ENCODE results near the gene PEX12.
"Not testable (repeated sequence)": the region's sequence is repeated elsewhere in the genome, so short reads cannot be mapped to it uniquely, and the experiment has no call there.

PEX12 gene

DNA sequence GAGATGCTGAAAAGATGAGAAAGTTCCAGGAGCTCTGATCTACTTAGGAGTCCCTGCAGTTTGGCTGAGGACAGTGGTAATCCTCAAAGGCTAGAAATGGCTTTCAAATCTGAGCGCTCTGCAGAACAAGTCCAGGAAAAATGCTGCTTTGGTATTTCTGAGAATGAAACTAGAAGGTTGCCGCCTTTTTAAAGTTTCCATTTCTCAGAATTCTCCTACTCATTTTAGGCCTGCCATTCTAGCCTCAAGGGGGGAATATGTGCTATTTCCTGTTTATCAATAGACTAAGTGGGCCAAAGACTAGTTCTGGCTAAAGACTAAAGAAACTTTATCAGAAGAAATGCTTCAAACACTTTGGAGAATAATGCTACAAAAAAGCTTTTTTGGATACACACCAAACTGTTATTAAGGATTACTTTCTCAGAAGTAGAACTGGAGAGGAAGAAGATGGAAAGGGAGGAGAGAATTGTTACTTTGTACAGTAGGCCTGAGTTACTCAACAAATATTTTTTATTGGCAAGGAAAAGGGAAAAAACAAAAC lies 40.7 kb downstream of the PEX12 start, which contains the start of gene SLFN12L:
Gene SLFN12L, minus strand, starts transcription at position 78 of the 541 bp plus-strand sequence. CDS start 15,314 bp downstream, outside the sequence.
- H3K4me3 ChIP-seq (ENCODE audit: low read length) = no peak within 1 kb of the TSS
- no peak for DNase-seq (ENCODE audit: low read depth)
- TF ChIP-seq, protein P1, sequence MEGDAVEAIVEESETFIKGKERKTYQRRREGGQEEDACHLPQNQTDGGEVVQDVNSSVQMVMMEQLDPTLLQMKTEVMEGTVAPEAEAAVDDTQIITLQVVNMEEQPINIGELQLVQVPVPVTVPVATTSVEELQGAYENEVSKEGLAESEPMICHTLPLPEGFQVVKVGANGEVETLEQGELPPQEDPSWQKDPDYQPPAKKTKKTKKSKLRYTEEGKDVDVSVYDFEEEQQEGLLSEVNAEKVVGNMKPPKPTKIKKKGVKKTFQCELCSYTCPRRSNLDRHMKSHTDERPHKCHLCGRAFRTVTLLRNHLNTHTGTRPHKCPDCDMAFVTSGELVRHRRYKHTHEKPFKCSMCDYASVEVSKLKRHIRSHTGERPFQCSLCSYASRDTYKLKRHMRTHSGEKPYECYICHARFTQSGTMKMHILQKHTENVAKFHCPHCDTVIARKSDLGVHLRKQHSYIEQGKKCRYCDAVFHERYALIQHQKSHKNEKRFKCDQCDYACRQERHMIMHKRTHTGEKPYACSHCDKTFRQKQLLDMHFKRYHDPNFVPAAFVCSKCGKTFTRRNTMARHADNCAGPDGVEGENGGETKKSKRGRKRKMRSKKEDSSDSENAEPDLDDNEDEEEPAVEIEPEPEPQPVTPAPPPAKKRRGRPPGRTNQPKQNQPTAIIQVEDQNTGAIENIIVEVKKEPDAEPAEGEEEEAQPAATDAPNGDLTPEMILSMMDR (conservative IDR thresholded peaks at IDR 0.05; ENCODE audit: low read depth, low read length) = no peak

DNA sequence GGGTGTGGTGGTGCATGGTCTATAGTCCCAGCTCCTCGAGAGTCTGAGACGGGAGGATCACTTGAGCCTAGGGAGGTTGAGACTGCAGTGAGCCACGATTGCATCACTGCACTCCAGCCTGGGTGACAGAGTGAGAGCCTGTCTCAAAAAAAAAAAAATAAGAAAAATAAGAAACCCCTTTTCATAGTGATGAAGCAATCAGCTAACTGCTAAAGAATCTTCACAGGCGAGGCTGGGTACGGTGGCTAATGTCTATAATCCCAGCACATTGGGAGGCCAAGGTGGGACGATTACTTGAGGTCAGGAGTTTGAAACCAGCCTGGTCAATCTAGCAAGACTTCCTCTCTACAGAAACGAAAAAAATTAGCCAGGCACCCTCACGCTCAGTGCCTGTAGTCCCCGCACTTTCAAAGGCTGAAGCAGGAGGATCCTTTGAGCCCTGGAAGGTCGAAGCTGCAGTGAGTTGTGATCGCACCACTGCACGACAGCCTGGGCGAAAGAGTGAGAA lies 41.7 kb downstream of the PEX12 start:
- no peak for DNase-seq (ENCODE audit: low read depth)
- no peak overlapping the region for H3K4me3 ChIP-seq (ENCODE audit: low read length)
- TF ChIP-seq, protein P1 (conservative IDR thresholded peaks at IDR 0.05; ENCODE audit: low read depth, low read length) = no peak

DNA sequence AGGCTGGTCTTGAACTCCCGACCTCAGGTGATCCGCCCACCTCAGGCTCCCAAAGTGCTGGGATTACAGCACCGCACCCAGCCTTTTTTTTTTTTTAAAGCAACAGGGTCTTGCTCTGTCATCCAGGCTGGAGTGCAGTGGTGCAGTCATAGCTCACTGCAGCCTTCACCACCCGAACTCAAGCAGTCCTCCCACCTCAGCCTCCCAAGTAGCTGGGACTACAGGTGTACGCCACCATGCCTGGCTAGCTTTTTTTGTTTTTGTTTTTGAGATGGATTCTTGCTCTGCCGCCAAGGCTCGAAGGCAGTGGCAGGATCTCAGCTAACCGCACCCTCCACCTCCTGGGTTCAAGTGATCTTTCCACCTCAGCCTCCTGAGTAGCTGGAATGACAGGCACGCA lies 43.0 kb downstream of the PEX12 start:
- DNase-seq (ENCODE audit: low read depth); H3K4me3 ChIP-seq (ENCODE audit: low read length): not testable (repeated sequence)

DNA sequence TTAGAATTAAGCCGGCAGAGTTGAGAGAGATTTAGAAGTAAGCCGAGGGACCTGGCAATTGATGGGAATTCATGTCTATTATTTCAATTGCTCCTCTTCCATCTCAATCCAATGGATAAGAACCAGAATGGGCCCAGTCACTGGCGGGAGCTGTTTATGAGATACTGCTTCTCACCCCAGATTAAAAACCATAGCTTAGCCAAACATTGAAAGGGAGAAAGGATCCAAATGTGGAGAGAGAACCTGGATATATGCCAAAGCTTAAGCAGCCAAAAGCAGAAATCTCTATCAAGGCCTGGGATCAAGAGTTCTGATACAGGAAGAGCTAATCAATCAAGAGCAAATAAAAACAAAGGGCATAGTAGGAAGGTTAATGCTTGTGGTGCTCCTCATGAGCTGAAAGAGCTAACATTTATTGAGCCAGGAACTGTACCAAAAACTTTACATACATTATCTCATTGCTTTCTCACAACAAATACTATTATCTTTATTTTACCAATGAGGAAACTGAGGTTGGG lies 43.7 kb downstream of the PEX12 start:
- DNase-seq (ENCODE audit: low read depth) = no peak
- H3K4me3 ChIP-seq (ENCODE audit: low read length) = no peak overlapping the region
- TF ChIP-seq, protein P1 (conservative IDR thresholded peaks at IDR 0.05; ENCODE audit: low read depth, low read length) = no peak

DNA sequence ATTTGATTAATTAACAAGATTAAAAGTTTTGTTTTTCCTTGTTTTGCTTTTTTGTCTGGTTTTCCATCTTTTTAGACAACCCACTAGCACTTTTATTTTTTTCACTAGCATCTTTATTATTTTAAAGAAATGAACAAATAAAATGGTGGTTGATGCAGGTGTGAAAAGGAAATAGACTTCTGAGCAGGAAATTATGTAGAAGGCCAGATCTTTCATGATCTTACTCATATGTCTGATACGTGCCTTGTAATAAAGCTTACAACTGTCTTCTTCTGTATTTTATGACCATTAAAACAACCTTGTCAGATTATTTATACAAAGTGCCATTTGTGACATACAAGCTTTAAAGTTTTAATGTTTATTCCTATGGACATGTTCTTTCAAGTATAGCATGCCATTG lies 47.2 kb downstream of the PEX12 start:
- H3K4me3 ChIP-seq (ENCODE audit: low read length) = no peak overlapping the region
- DNase-seq (ENCODE audit: low read depth) = no peak
- TF ChIP-seq, protein P1 (conservative IDR thresholded peaks at IDR 0.05; ENCODE audit: low read depth, low read length) = no peak

DNA sequence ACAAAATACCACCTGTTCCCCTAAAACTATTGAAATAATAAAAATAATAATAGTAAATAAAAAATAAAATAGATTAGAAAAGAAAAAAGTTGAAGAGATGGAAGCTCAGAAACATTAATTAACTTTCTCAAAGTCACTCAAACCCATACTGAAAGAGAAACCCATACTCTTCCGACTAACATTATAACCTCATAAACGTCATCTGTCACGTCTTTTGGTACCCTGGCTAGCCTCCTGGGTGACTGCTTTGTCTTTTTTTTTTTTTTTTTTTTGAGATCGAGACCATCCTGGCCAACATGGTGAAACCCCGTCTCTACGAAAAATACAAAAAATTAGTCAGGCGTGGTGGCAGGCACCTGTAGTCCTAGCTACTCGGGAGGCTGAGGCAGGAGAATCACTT lies 48.5 kb downstream of the PEX12 start:
- TF ChIP-seq, protein P1 (conservative IDR thresholded peaks at IDR 0.05; ENCODE audit: low read depth, low read length) = no peak
- H3K4me3 ChIP-seq (ENCODE audit: low read length) = no peak overlapping the region
- DNase-seq (ENCODE audit: low read depth) = no peak

DNA sequence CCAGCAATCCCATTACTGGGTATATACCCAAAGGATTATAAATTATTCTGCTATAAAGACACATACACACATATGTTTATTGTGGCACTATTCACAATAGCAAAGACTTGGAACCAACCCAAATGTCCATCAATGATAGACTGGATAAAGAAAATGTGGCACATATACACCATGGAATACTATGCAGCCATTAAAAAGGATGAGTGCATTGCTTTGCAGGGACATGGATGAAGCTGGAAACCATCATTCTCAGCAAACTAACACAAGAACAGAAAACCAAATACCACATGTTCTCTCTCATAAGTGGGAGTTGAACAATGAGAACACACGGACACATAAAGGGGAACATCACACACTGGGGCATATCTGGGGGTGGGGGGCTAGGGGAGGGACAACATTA lies 49.0 kb downstream of the PEX12 start:
- not testable (repeated sequence) for DNase-seq (ENCODE audit: low read depth); H3K4me3 ChIP-seq (ENCODE audit: low read length)

Data from retinal pigment epithelial cell (primary cell).